Kidney (tissue), 14 donors: Measurements from ENCODE around the gene CCDC9B. TPM values are rescaled to one million over a fixed set of nuclear protein-coding genes. Genes with fewer than 3 reads are reported as not detected.

Source experiments
- DNase-seq, 5 donors: peaks; one replicate each; pipeline ENCODE4 v3.0.0-alpha.2; 2013 to 2020
- FAIRE-seq: peaks from 2 replicates; lab custom pipeline; 2012; peaks lifted over from hg19 to GRCh38; lab: Jason Lieb, UNC
- H3K27ac ChIP-seq, 2 donors: one replicate each; pipeline ENCODE4 v1.7.0; 2013; ENCODE audit warnings: low read depth in 2 of 2, low read length in 2 of 2, inconsistent platforms in 1 of 2
- H3K27me3 ChIP-seq: one replicate; pipeline ENCODE4 v1.7.1; 2013; ENCODE audit warnings: low read length, inconsistent platforms; ENCODE audit not compliant: control insufficient read depth, insufficient read depth
- H3K36me3 ChIP-seq, 3 donors: one replicate each; pipeline versions ENCODE4 v1.7.0 to v1.7.1; 2013; ENCODE audit warnings: low read length in 3 of 3, control low read depth in 1 of 3, inconsistent platforms in 1 of 3; ENCODE audit not compliant: insufficient read depth in 3 of 3, control insufficient read depth in 2 of 3
- H3K4me1 ChIP-seq, 3 donors: one replicate each; pipeline versions ENCODE4 v1.7.0 to v1.7.1; 2013; ENCODE audit warnings: low read length in 3 of 3, inconsistent platforms in 1 of 3, low read depth in 1 of 3; ENCODE audit not compliant: control insufficient read depth in 2 of 3, insufficient read depth in 2 of 3
- H3K4me3 ChIP-seq, 3 donors: one replicate each; pipeline versions ENCODE4 v1.7.0 to v1.8.1; 2013; ENCODE audit warnings: low read length in 3 of 3, control low read depth in 1 of 3, inconsistent platforms in 1 of 3
- H3K9ac ChIP-seq, 3 donors: one replicate each; pipeline versions ENCODE4 v1.7.0 to v1.7.1; 2013; ENCODE audit warnings: low read length in 3 of 3, control low read depth in 1 of 3, inconsistent platforms in 1 of 3
- H3K9me3 ChIP-seq, 3 donors: one replicate each; pipeline versions ENCODE4 v1.7.0 to v1.7.1; 2013; ENCODE audit warnings: low read length in 3 of 3, control low read depth in 1 of 3, inconsistent platforms in 1 of 3; ENCODE audit not compliant: control insufficient read depth in 2 of 3, insufficient read depth in 1 of 3
- CTCF ChIP-seq: IDR thresholded peaks from 3 replicates; pipeline ENCODE4 v1.5.1; 2012; ENCODE audit warnings: mild to moderate bottlenecking, moderate library complexity, borderline replicate concordance; ENCODE audit not compliant: insufficient read depth; ENCODE audit errors: extremely low read depth
- intact Hi-C: fragments of 100-400 bp; cut with DNase I; formaldehyde crosslinking; loops from one replicate; pipeline ENCODE4 v1.11.1; 2022
- polyA plus RNA-seq: library from polyadenylated mRNA; stranded (reverse); fragments of 350-450 nt; fragmentation: Illumina TruSeq; extraction: RNeasy Lipid Tissue Mini Kit (QIAGEN cat#74804); gene quantifications from one replicate; pipeline ENCODE4 v1.2.3, GENCODE V29; 2014; ENCODE audit warnings: low read depth, low replicate concordance; ENCODE audit not compliant: insufficient read depth
- total RNA-seq: library from RNA; stranded (reverse); fragmentation: NEBNext Ultra II Directional; extraction: Animal tissue kit (Norgen Biotek cat#: 25700); gene quantifications from one replicate; pipeline ENCODE4 v1.2.1, GENCODE V29; 2021
- donor health status: control.
- donor health status: control.
- donor health status: control.
- donor health status: control.
- donor health status: control.
- donor health status: DM: yes; HTN: yes; CAD: no.
- donor health status: Normal renal cell carcinoma (clear cell type).

Gene CCDC9B
- total and polyA plus RNA-seq, 2 donors from 2014 or later: 4.7 to 60.0 TPM

- no peak for TF ChIP-seq CTCF
- no peaks in the 10 kb centered on the region for H3K36me3 ChIP-seq
- no peak overlapping the region for H3K4me3 ChIP-seq
- H3K9me3 ChIP-seq: no peaks in the 10 kb centered on the region
- DNase-seq (no peak), FAIRE-seq (no peak)
- intact Hi-C loops: no loop called here
- H3K27me3 ChIP-seq: no peaks in the 10 kb centered on the region
- H3K9ac ChIP-seq: no peak overlapping the region
- H3K27ac ChIP-seq: no peak overlapping the region
- H3K4me1 ChIP-seq: peaks cover 0 to 4% (median 0%) of the 10 kb centered on the region in 3 donors
Observed at GRCh38 chr15:40365624-40366456, 25.1 kb upstream of the CCDC9B start.

- TF ChIP-seq CTCF: no peak
- Histone ChIP-seq H3K36me3 (no peaks in the 10 kb centered on the region), H3K4me1 (peaks cover 0 to 4% (median 0%) of the 10 kb centered on the region in 3 donors), H3K9ac (no peak overlapping the region), H3K27ac (no peak overlapping the region), H3K27me3 (no peaks in the 10 kb centered on the region), H3K4me3 (no peak overlapping the region), H3K9me3 (no peaks in the 10 kb centered on the region)
- FAIRE-seq (no peak), DNase-seq (no peak)
- intact Hi-C loops: no loop called here
Observed at GRCh38 chr15:40365016-40365415, 24.3 kb upstream of the CCDC9B start.

- TF ChIP-seq CTCF: no peak
- Histone ChIP-seq H3K36me3 (no peaks in the 10 kb centered on the region), H3K9me3 (no peaks in the 10 kb centered on the region), H3K27me3 (no peaks in the 10 kb centered on the region), H3K4me3 (no peak overlapping the region), H3K27ac (no peak overlapping the region), H3K9ac (no peak overlapping the region), H3K4me1 (peaks cover 0 to 4% (median 0%) of the 10 kb centered on the region in 3 donors)
- DNase-seq: no peak
- FAIRE-seq: no peak
- intact Hi-C loops: no loop called here
Observed at GRCh38 chr15:40364251-40364650, 23.5 kb upstream of the CCDC9B start.
